HG03558 (cell line): Measurements from ENCODE around the gene ALPK1.
"Not testable (repeated sequence)": the region's sequence is repeated elsewhere in the genome, so short reads cannot be mapped to it uniquely, and the experiment has no call there.

ENCODE experiments used
- ATAC-seq: cut with Tn5 transposase; IDR thresholded peaks from one replicate; pipeline ENCODE4 v1.9.1; 2021; ENCODE audit warnings: moderate number of reproducible peaks; ENCODE audit not compliant: unreplicated experiment; ENCODE audit errors: extremely low read depth

The ALPK1 gene

GRCh38 chr4:112296949-112297880, at the start of gene ALPK1:
ALPK1 (plus strand) TSS chr4:112297369.
- peak; percentile 86 for ATAC-seq

GRCh38 chr4:112251019-112251643, 46.0 kb upstream of the ALPK1 start:
- ATAC-seq: no peak

GRCh38 chr4:112252234-112252633, 44.9 kb upstream of the ALPK1 start:
- no peak for ATAC-seq

- ATAC-seq: no peak
Observed at GRCh38 chr4:112253382-112254000, 43.7 kb upstream of the ALPK1 start.

- ATAC-seq: no peak
Observed at GRCh38 chr4:112257098-112257497, 40.1 kb upstream of the ALPK1 start.

- ATAC-seq: no peak
Observed at GRCh38 chr4:112266823-112267222, 30.3 kb upstream of the ALPK1 start.

- no peak for ATAC-seq
Observed at GRCh38 chr4:112270051-112270450, 27.1 kb upstream of the ALPK1 start.

GRCh38 chr4:112270640-112271421, 26.3 kb upstream of the ALPK1 start:
- ATAC-seq: no peak

- ATAC-seq: no peak
Observed at GRCh38 chr4:112272292-112272691, 24.9 kb upstream of the ALPK1 start.

GRCh38 chr4:112274959-112275358, 22.2 kb upstream of the ALPK1 start:
- no peak for ATAC-seq

GRCh38 chr4:112276113-112276512, 21.1 kb upstream of the ALPK1 start:
- no peak for ATAC-seq

GRCh38 chr4:112277220-112277619, 19.9 kb upstream of the ALPK1 start:
- no peak for ATAC-seq

GRCh38 chr4:112277705-112278448, 19.3 kb upstream of the ALPK1 start:
- ATAC-seq: no peak

GRCh38 chr4:112279025-112279881, 17.9 kb upstream of the ALPK1 start:
- peak; percentile 62 for ATAC-seq

GRCh38 chr4:112279882-112280315, 17.3 kb upstream of the ALPK1 start:
- ATAC-seq: no peak

GRCh38 chr4:112280386-112281056, 16.6 kb upstream of the ALPK1 start:
- no peak for ATAC-seq

- ATAC-seq: not testable (repeated sequence)
Observed at GRCh38 chr4:112281895-112282398, 15.2 kb upstream of the ALPK1 start.
